Tibial nerve (tissue), 4 donors: ENCODE data around the gene CASP7.

Source experiments
- EP300 ChIP-seq, 2 donors: sonication (generic); formaldehyde crosslinking; IDR thresholded peaks; one replicate each; pipeline ENCODE4 v1.6.1; 2017; ENCODE audit warnings: antibody characterized with exemption in 2 of 2, mild to moderate bottlenecking in 1 of 2
- POLR2A ChIP-seq, 2 donors: fragments of 450-650 bp; IDR thresholded peaks; one replicate each; pipeline ENCODE4 v1.6.1; 2017; ENCODE audit warnings: antibody characterized with exemption in 2 of 2, mild to moderate bottlenecking in 2 of 2, moderate library complexity in 2 of 2
- TF ChIP-seq, protein P1 (sequence below), 5 experiments: fragments of 200-600 bp in 3 of 5; fragments of 450-650 bp in 2 of 5; sonication (generic) in 3 of 5; IDR thresholded peaks; one replicate each; pipeline ENCODE4 v1.5.1; 2016 to 2019; ENCODE audit warnings: antibody characterized with exemption in 5 of 5, mild to moderate bottlenecking in 3 of 5, moderate library complexity in 2 of 5

DNA sequence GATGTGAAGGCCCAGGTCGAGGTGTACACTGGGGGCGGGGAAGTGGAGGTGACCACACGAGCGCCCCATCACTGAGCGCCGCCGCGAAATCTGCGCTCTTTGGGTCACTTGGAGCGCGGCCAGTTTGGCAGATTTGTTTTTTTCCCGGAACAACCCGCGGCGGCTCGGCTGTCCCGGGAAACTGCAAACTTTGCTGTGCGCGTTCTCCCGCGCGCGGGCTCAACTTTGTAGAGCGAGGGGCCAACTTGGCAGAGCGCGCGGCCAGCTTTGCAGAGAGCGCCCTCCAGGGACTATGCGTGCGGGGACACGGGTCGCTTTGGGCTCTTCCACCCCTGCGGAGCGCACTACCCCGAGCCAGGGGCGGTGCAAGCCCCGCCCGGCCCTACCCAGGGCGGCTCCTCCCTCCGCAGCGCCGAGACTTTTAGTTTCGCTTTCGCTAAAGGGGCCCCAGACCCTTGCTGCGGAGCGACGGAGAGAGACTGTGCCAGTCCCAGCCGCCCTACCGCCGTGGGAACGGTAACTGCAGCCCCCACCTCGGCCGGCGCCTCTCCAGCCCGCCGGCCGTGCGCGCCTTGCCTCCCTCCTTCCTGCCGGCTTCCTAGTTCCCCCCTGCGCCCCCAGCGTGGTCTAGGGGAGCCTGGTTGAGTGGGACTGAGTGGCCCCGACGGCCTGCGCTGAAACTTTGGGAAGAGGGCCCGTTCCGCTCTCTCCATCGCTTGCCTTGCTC lies at the start of gene CASP7:
- TF ChIP-seq, protein P1, sequence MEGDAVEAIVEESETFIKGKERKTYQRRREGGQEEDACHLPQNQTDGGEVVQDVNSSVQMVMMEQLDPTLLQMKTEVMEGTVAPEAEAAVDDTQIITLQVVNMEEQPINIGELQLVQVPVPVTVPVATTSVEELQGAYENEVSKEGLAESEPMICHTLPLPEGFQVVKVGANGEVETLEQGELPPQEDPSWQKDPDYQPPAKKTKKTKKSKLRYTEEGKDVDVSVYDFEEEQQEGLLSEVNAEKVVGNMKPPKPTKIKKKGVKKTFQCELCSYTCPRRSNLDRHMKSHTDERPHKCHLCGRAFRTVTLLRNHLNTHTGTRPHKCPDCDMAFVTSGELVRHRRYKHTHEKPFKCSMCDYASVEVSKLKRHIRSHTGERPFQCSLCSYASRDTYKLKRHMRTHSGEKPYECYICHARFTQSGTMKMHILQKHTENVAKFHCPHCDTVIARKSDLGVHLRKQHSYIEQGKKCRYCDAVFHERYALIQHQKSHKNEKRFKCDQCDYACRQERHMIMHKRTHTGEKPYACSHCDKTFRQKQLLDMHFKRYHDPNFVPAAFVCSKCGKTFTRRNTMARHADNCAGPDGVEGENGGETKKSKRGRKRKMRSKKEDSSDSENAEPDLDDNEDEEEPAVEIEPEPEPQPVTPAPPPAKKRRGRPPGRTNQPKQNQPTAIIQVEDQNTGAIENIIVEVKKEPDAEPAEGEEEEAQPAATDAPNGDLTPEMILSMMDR (IDR thresholded peaks at IDR 0.05) = no peak
- TF ChIP-seq POLR2A (IDR thresholded peaks at IDR 0.05) = peak; percentile 17 to 44
- peak in 1 of 2 donors; percentile 70 for TF ChIP-seq EP300 (IDR thresholded peaks at IDR 0.05)
